Spleen (tissue), 11 donors: Measurements from ENCODE around the gene CBX1. TPM values are rescaled to one million over a fixed set of nuclear protein-coding genes. Genes with fewer than 3 reads are reported as not detected.

Experiments
- DNase-seq: peaks from one replicate; pipeline ENCODE4 v3.0.0-alpha.2; 2020
- H3K27ac ChIP-seq, 8 donors: fragments of 200-600 bp; sonication (generic) in 7 of 8; 1 replicate in 4 of 8; 2 replicates in 4 of 8; pipeline versions ENCODE4 v1.5.0 to v1.8.0; 2016 to 2021; ENCODE audit warnings: inconsistent platforms in 4 of 8, mild to moderate bottlenecking in 4 of 8, moderate library complexity in 1 of 8
- H3K27me3 ChIP-seq, 7 donors: fragments of 200-600 bp; sonication (generic) in 6 of 7; replicated peaks in 1 of 7; 1 replicate in 4 of 7; 2 replicates in 3 of 7; pipeline versions ENCODE4 v1.5.0 to v1.8.0; 2016 to 2021; ENCODE audit warnings: inconsistent platforms in 3 of 7, mild to moderate bottlenecking in 1 of 7
- H3K36me3 ChIP-seq, 6 donors: fragments of 200-600 bp; sonication (generic) in 5 of 6; 1 replicate in 4 of 6; 2 replicates in 2 of 6; pipeline versions ENCODE4 v1.5.0 to v1.8.0; 2016 to 2021; ENCODE audit warnings: inconsistent platforms in 2 of 6
- H3K4me1 ChIP-seq, 6 donors: fragments of 200-600 bp; sonication (generic) in 5 of 6; 1 replicate in 3 of 6; 2 replicates in 3 of 6; pipeline versions ENCODE4 v1.5.0 to v1.8.0; 2016 to 2021; ENCODE audit warnings: inconsistent platforms in 3 of 6
- H3K4me3 ChIP-seq, 8 donors: fragments of 200-600 bp; sonication (generic) in 7 of 8; 1 replicate in 4 of 8; 2 replicates in 4 of 8; pipeline versions ENCODE4 v1.5.0 to v1.8.0; 2016 to 2021; ENCODE audit warnings: inconsistent platforms in 4 of 8, mild to moderate bottlenecking in 4 of 8, moderate library complexity in 2 of 8
- H3K9me3 ChIP-seq, 8 donors: fragments of 200-600 bp; sonication (generic) in 7 of 8; 1 replicate in 4 of 8; 2 replicates in 4 of 8; pipeline versions ENCODE4 v1.5.0 to v1.8.0; 2016 to 2021; ENCODE audit warnings: inconsistent platforms in 4 of 8
- POLR2A ChIP-seq, 3 donors: fragments of 450-650 bp; IDR thresholded peaks; one replicate each; pipeline ENCODE4 v1.5.1; 2017; ENCODE audit warnings: antibody characterized with exemption in 3 of 3, mild to moderate bottlenecking in 1 of 3
- POLR2AphosphoS5 ChIP-seq, 3 donors: sonication (generic); formaldehyde crosslinking; IDR thresholded peaks; one replicate each; pipeline ENCODE4 v1.5.1; 2017; ENCODE audit warnings: antibody characterized with exemption in 3 of 3
- WGBS, 5 donors: extraction: QIAGEN DNeasy Blood & Tissue Kit in 3 of 5; methylation state at CpG; one replicate each; pipeline versions ENCODE4 v1.1.5 to v1.1.7; 2013 to 2018; 5-methylcytosine and 5-hydroxymethylcytosine counted together
- intact Hi-C: fragments of 100-400 bp; cut with DNase I; formaldehyde crosslinking; loops from one replicate; pipeline ENCODE4 v1.15.0; 2023; ENCODE audit warnings: low total_unique reads
- polyA plus RNA-seq, 3 donors: library from polyadenylated mRNA; stranded (reverse); fragments of 200-250 nt; gene quantifications; one replicate each; pipeline ENCODE4 v1.2.1, GENCODE V29; 2013
- total RNA-seq, 7 donors: library from RNA; depleted of rRNA in 3 of 7; stranded (reverse); fragments of >200 nt in 3 of 7; fragmentation: NEBNext Ultra II Directional in 4 of 7; extraction: Animal tissue kit (Norgen Biotek cat#: 25700) in 4 of 7; gene quantifications; one replicate each; pipeline versions ENCODE4 v1.1.0 to v1.2.1, GENCODE V29; 2016 to 2021
- TF ChIP-seq, protein P1 (sequence below), 11 experiments: fragments of 200-600 bp in 7 of 11; fragments of 450-650 bp in 4 of 11; sonication (generic) in 4 of 11; IDR thresholded peaks in 8 of 11; conservative IDR thresholded peaks in 3 of 11; 1 replicate in 7 of 11; 2 replicates in 4 of 11; pipeline versions ENCODE4 v1.4.0 to v1.8.0; 2016 to 2021; ENCODE audit warnings: antibody characterized with exemption in 11 of 11, inconsistent platforms in 4 of 11, mild to moderate bottlenecking in 1 of 11
- donor health status: healthy with polysubstance abuse.
- donor health status: DM: no; HTN: no; CAD: no; lungs with moderate emphysema.
- donor health status: DM: no; HTN: no; CAD: no.
- donor health status: Bipolar disorder and iron deficiency.
- donor health status: healthy.
- donor health status: DM: no; HTN: no; CAD: no.
- donor health status: DM: yes; HTN: yes; CAD: no.

The CBX1 gene
- total and polyA plus RNA-seq, 10 donors = 19.6 to 36.2 (median 28.6) TPM

DNA sequence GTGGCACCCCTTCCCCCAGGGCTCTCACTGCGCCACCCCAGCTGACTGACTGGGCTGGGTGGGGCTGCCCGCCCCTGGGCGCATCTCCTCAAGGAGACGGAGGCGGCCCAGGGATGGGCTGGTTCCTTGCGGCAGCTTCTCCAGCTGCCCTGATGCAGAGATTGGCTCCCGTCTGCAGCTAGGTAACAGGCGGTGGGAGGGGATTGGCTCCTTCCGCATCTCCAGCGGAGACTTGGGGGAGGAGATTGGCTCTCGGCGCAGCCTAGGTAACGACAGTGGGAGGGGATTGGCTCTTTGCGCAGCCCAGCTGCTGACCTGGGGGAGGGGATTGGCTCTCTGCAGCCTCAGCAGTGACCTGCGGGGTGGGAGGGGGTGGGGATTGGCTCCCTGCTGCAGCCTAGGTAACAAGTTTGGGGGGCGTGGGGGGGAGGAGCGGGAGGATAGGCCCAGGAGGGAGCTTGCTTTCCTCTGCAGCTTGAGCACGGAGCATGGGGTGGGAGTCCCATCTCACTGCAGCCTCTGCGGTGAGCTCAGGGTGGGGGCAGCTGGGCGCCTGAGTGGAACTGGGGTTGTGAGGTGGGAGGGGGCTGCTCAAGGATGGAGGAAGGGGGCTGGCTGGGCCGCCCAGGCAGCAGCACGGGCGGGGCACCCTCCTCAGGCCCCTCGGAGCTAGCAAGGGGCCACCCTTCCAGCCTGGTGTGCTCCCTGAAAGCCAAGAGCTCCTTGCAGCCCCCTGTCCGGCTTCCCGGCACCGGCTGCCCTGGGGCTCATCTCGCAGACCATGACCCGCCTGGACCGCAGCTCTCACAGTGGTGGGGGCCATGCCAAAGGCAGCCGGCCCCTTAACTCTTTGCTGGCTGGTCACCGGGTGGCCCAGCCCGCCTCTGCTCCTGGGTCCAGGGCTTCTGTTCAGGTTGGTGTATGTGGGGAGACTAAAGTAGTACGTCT is 46.8 kb downstream of the CBX1 start:
- H3K36me3 ChIP-seq = peaks cover 5 to 93% (median 52%) of the 10 kb centered on the region in 6 donors
- peak overlapping the region in 7 of 8 donors; percentile 4 to 98 (median 36) for H3K4me3 ChIP-seq
- intact Hi-C loops = no loop called here

DNA sequence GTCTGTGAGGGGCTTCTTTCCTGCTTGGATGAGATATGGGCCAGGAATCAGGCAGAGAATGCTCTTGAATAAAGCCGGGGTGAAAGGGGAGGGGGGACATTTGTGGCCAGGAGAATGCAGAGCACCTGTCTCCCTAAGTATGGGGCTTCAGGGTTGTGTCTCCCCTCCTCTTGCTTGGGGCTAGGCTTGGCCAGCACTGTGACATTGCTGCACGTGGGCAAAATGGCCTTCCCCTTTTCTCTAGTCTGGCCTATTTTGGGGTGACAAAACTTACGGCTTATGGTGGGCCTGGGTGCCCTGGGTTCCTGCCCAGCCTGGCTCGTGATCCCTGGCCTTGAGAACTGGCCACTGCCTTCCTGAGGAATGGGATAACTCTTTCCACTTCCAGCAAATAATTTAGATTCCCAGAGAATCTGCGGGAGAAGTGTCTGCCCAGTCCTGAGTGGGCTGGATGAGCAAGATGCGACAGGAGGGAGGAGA is 47.5 kb downstream of the CBX1 start:
- Histone ChIP-seq H3K27ac (peak overlapping the region in 7 of 8 donors; percentile 46 to 98 (median 96)), H3K4me3 (peak overlapping the region in 5 of 8 donors; percentile 26 to 98 (median 40)), H3K4me1 (peaks cover 61 to 100% (median 89%) of the 10 kb centered on the region in 6 donors), H3K27me3 (no peaks in the 10 kb centered on the region), H3K9me3 (no peaks in the 10 kb centered on the region), H3K36me3 (peaks cover 5 to 86% (median 45%) of the 10 kb centered on the region in 6 donors)
- WGBS, 5 donors = 49 to 74% (median 56%) methylated on average over 6 of the region's 6 CpGs
- no peak for DNase-seq
- TF ChIP-seq, protein P1, sequence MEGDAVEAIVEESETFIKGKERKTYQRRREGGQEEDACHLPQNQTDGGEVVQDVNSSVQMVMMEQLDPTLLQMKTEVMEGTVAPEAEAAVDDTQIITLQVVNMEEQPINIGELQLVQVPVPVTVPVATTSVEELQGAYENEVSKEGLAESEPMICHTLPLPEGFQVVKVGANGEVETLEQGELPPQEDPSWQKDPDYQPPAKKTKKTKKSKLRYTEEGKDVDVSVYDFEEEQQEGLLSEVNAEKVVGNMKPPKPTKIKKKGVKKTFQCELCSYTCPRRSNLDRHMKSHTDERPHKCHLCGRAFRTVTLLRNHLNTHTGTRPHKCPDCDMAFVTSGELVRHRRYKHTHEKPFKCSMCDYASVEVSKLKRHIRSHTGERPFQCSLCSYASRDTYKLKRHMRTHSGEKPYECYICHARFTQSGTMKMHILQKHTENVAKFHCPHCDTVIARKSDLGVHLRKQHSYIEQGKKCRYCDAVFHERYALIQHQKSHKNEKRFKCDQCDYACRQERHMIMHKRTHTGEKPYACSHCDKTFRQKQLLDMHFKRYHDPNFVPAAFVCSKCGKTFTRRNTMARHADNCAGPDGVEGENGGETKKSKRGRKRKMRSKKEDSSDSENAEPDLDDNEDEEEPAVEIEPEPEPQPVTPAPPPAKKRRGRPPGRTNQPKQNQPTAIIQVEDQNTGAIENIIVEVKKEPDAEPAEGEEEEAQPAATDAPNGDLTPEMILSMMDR (IDR thresholded peaks at IDR 0.05 in 8 of 11, conservative IDR thresholded peaks at IDR 0.05 in 3 of 11) = no peak
- TF ChIP-seq POLR2A (IDR thresholded peaks at IDR 0.05) = no peak
- TF ChIP-seq POLR2AphosphoS5 (IDR thresholded peaks at IDR 0.05) = no peak
- intact Hi-C loops = no loop called here

More for the DNA sequence above, 46.8 kb downstream of the CBX1 start:
- Histone ChIP-seq H3K4me1 (peaks cover 58 to 100% (median 86%) of the 10 kb centered on the region in 6 donors), H3K27me3 (no peaks in the 10 kb centered on the region), H3K27ac (peak overlapping the region in 6 of 8 donors; percentile 94 to 98 (median 96)), H3K9me3 (no peaks in the 10 kb centered on the region)
- WGBS, 5 donors = 47 to 76% (median 71%) methylated on average over 26 to 34 of the region's 34 CpGs
- TF ChIP-seq POLR2A (IDR thresholded peaks at IDR 0.05) = no peak
- peak in 2 of 3 donors; percentile 76 for TF ChIP-seq POLR2AphosphoS5 (IDR thresholded peaks at IDR 0.05)
- TF ChIP-seq, protein P1 (IDR thresholded peaks at IDR 0.05 in 8 of 11, conservative IDR thresholded peaks at IDR 0.05 in 3 of 11) = no peak
- peak; percentile 75 for DNase-seq

- intact Hi-C loops = no loop called here
- DNase-seq = peak; percentile 78
- Histone ChIP-seq H3K27me3 (no peaks in the 10 kb centered on the region), H3K4me3 (peak overlapping the region in 5 of 8 donors; percentile 10 to 98 (median 69)), H3K9me3 (no peaks in the 10 kb centered on the region), H3K27ac (peak overlapping the region in 7 of 8 donors; percentile 46 to 98 (median 96)), H3K36me3 (peaks cover 5 to 79% (median 39%) of the 10 kb centered on the region in 6 donors), H3K4me1 (peaks cover 61 to 97% (median 85%) of the 10 kb centered on the region in 6 donors)
- WGBS, 5 donors = 43 to 62% (median 50%) methylated on average over 3 to 5 of the region's 5 CpGs
- no peak for TF ChIP-seq POLR2A (IDR thresholded peaks at IDR 0.05)
- TF ChIP-seq, protein P1 (IDR thresholded peaks at IDR 0.05 in 8 of 11, conservative IDR thresholded peaks at IDR 0.05 in 3 of 11) = no peak
- TF ChIP-seq POLR2AphosphoS5 (IDR thresholded peaks at IDR 0.05) = peak in 2 of 3 donors; percentile 59 to 60
These were observed 48.1 kb downstream of the CBX1 start for GRCh38 chr17:48052956-48053757.
